NB4 (cell line): ENCODE results near the gene FAM20A.

ENCODE experiments used
- POLR2A ChIP-seq: IDR thresholded peaks from 2 replicates; pipeline ENCODE4 v1.6.1; 2011; ENCODE audit warnings: mild to moderate bottlenecking; ENCODE audit not compliant: insufficient read length; ENCODE audit errors: extremely low read depth
- TF ChIP-seq, protein P1 (sequence below): IDR thresholded peaks from one replicate; pipeline ENCODE4 v1.5.1; 2012; ENCODE audit warnings: low read depth, low read length

DNA sequence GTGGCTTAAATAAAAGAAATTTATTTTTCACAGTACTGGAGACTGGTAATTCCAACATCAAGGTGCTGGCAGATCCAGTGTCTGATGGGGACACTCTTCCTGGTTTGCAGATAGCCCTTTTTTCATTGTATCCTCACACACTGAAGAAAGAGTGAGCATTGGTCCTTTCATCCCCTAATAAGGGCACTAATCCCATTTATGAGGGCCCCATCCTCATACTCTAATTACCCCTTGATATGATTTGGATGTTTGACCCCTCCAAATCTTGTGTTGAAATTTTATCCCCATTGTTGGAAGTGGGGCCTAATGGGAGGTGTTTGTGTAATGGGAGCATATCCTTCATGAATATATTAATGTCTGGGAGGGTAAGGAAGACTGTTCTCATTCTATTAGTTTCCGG lies 9.4 kb upstream of the FAM20A start:
- TF ChIP-seq, protein P1, sequence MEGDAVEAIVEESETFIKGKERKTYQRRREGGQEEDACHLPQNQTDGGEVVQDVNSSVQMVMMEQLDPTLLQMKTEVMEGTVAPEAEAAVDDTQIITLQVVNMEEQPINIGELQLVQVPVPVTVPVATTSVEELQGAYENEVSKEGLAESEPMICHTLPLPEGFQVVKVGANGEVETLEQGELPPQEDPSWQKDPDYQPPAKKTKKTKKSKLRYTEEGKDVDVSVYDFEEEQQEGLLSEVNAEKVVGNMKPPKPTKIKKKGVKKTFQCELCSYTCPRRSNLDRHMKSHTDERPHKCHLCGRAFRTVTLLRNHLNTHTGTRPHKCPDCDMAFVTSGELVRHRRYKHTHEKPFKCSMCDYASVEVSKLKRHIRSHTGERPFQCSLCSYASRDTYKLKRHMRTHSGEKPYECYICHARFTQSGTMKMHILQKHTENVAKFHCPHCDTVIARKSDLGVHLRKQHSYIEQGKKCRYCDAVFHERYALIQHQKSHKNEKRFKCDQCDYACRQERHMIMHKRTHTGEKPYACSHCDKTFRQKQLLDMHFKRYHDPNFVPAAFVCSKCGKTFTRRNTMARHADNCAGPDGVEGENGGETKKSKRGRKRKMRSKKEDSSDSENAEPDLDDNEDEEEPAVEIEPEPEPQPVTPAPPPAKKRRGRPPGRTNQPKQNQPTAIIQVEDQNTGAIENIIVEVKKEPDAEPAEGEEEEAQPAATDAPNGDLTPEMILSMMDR = no peak
- no peak for TF ChIP-seq POLR2A
